Mucosa of gallbladder (tissue), 1 donor: ENCODE measurements around the gene MVP. TPM values are rescaled to one million over a fixed set of nuclear protein-coding genes. Genes with fewer than 3 reads are reported as not detected.
"Not testable (repeated sequence)": the region's sequence is repeated elsewhere in the genome, so short reads cannot be mapped to it uniquely, and the experiment has no call there.

Experiments
- DNase-seq: peaks from one replicate; pipeline ENCODE4 v3.0.0-alpha.2; 2020; ENCODE audit warnings: low spot score
- total RNA-seq: library from RNA; stranded (reverse); gene quantifications from one replicate; pipeline ENCODE4 v1.2.1, GENCODE V29; 2021
- donor health status: DM: no; HTN: no; CAD: no.

Gene MVP
- total RNA-seq, 1 donor from 2014 or later: 253 TPM

DNA sequence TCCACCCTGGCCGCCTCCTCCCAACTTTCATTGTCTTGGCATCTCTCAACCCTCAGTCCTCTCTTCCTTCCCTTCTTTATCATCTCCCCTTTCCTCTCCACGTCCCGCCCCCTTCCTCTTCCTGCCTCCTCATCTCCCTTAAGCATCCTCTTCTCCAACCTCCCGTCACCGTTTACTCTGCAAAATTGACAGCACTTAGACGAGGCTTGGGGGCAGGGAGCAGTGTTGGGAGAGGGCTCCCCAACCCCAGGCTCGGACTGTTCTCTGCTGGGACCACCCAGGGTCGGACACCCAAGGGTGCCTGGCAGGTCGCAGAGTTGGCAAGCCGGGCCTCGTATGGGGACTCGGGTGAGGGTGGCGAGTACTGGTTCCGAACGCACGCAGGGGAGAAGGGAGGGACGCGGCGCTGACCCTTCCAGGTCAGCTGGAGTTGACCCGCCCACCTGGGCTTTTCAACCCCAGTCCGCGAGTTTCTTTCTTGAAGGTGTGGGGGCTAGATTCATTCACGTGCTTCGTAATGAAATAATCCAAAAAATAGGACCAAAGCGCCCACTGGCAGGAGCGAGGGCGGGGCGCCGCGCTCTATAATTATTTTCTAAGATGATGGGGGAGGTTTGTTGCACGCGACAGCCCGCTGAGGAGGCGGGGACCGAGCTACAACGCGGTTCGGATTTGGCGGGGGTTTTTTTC, 5.1 kb upstream of the MVP start:
- DNase-seq: no peak

DNA sequence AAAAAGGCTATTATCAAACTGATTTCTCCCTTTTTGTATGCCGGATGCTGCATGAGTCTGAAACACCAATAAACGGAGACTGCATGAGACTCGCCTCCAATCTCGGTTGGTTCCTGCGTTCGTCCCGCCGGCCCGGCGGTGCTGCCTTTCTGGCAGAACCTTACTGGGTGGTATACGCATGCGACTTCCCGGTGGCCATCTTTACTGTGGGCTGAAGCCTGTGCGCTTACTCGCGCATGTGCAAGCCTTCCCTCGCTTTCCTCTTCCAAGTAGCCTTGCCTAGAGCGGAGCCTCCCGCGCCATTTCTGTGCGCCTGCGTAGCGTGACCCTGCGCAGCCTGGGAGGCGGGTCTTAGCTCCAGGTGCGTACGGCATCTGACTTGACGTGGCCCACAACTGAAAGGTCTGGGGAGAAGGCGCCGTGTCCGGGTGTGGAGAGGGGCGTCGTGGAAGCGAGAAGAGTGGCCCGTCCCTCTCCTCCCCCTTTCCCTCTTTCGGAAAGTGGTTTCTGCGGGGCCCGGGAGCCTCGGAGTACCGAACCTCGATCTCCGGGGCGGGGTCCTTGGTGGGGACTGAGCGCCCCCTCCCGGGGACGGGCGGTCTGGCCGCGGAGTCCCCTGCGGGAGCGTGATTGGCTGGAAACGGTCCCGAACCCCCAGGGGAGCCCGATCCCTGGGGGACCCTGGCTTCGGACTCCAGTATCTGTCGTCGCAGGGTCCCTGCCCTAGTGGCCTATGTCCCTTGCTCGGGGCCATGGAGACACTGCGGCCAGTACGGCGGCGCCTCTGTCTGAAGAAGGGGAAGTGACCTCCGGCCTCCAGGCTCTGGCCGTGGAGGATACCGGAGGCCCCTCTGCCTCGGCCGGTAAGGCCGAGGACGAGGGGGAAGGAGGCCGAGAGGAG, 4.2 kb upstream of the MVP start, which contains the start of gene PAGR1:
PAGR1 (plus strand) TSS at position 360 of the 901 bp plus-strand sequence; CDS start at position 734, 374 bp downstream.
- peak; percentile 100 for DNase-seq

DNA sequence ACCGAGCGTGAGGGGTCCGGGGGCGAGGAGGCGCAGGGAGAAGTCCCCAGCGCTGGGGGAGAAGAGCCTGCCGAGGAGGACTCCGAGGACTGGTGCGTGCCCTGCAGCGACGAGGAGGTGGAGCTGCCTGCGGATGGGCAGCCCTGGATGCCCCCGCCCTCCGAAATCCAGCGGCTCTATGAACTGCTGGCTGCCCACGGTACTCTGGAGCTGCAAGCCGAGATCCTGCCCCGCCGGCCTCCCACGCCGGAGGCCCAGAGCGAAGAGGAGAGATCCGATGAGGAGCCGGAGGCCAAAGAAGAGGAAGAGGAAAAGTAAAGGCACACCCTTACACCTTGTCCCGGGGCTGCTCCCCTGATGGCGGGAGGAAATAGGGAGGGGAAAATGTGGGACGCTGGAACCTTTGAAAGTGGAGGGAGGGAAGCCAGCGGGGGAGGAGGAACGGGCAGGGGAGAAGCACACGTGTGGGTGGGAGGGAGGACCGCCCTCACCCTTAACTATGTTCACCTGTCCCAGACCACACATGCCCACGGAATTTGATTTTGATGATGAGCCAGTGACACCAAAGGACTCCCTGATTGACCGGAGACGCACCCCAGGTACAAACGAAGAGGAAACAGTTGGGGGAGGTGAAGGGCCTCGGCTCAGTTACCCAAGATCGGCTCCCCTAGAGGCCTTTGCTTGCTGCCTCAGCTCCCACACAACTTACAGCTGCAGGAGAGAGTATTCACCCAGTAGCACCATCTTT, 3.4 kb upstream of the MVP start:
- peak; percentile 61 for DNase-seq

- no peak for DNase-seq
These were observed 2.2 kb upstream of the MVP start for GRCh38 chr16:29818082-29818481.

GRCh38 chr16:29819506-29819905, 756 bp upstream of the MVP start:
- DNase-seq: no peak

- DNase-seq: peak; percentile 82
These were observed 724 bp downstream of the MVP start for GRCh38 chr16:29820730-29821642.

DNA sequence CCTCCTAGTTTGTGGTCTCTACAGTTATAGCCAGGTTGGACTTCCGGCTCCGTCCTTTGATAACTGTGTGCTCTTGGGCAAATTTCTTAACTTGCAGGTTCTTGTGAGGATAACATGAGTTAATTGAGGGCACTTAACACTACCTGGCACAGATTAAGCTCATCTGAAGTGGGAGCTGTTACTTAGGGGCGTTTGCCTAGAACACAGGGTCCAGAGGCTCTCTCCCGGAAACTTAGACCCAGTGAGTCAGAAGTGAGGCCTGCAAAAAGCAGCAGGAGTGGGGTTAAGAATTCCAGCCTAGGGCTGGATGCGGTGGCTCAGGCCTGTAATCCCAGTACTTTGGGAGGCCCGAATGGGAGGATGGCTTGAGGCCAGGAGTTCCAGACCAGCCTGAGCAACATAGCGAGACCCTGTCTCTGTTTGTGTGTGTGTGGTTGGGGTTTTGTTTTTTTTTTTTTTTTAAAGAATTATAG, 1.4 kb downstream of the MVP start:
- no peak for DNase-seq

- DNase-seq: no peak
These were observed 4.4 kb downstream of the MVP start for GRCh38 chr16:29824589-29825144.

- no peak for DNase-seq
These were observed 5.1 kb downstream of the MVP start for GRCh38 chr16:29825145-29826044.

- no peak for DNase-seq
These were observed 6.1 kb downstream of the MVP start for GRCh38 chr16:29826342-29826695.

DNA sequence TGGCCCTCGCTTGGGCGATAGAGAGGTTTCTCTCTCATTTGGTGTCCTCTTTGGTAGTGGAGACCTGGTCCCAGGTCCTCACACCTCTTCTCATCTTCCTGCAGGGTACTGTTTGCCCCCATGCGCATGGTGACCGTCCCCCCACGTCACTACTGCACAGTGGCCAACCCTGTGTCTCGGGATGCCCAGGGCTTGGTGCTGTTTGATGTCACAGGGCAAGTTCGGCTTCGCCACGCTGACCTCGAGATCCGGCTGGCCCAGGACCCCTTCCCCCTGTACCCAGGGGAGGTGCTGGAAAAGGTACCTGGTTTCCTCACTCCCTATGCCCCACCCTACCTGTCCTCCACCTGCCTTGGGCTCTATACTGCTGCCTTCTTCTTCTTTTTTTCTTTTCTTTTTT, 10.5 kb downstream of the MVP start:
- no peak for DNase-seq

DNA sequence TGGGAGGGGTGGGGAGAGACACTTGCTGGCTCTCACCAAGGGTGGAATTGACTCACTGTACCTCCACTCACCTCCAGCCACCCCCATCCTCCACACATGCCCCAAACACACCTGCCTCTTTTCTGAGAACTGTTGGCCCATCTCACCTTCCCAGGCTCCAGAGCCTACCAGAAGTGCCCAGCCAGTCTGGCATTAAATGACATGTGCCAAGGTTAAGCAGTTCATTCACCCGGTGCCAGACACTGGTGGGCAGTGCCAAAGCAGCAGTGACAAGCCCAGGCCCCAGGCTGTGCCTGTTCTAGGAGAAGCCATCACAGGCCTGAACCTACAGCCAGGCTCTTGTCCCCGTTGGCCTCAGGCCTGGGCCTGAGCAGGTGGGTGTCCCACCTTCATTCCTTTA, 11.2 kb downstream of the MVP start:
- no peak for DNase-seq

DNA sequence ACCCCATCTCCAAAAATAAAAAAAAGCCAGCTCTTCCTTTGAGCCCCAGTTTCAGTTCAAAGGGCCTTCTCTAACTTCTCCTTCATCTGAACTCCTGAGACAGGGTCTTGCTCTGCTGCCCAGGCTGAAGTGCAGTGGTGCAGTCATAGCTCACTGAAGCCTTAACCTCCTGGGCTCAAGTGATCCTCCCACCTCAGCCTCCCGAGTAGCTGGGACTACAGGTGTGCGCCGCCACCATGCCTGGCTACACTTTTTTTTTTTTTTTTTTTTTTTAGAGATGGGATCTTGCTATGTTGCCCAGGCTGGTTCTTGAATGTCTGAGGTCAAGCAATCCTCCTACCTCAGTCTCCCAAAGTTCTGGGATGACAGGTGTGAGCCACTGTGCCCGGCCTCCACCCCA, 13.0 kb downstream of the MVP start:
- not testable (repeated sequence) for DNase-seq

DNA sequence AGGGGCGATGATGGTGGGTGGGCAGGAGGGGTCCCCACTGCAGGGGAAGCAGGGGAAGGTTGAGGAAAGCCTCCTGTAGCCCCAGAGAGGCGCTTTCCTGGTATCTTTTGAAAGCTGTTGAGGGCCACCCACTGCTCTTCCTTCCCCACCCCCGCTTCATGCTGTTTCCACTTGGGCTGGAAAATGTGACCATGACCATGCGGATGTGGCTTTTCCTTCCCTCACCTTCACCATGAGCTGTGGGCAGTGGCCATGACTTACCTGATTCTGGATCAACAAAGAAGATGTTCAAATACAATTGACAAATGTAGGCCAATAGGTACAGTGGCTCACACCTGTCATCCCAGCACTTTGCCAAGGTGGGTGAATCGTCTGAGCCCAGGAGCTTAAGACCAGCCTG, 13.8 kb downstream of the MVP start:
- DNase-seq: no peak

DNA sequence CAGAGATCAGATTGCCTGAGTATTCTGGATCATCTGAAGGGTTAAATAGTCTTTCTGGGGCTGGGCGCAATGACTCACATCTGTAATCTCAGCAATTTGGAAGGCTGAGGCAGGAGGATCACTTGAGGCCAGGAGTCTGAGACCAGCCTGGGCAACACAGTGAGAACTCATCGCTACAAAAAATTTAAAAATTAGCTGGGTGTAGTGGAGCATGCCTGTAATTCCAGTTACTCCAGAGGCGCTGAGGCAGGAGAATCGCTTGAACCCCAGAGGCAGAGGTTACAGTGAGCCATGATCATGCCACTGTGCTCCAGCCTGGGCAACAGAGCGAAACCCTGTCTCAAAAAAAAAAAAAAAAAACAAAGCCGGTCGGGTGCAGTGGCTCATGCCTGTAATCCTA, 15.7 kb downstream of the MVP start:
- DNase-seq: no peak

DNA sequence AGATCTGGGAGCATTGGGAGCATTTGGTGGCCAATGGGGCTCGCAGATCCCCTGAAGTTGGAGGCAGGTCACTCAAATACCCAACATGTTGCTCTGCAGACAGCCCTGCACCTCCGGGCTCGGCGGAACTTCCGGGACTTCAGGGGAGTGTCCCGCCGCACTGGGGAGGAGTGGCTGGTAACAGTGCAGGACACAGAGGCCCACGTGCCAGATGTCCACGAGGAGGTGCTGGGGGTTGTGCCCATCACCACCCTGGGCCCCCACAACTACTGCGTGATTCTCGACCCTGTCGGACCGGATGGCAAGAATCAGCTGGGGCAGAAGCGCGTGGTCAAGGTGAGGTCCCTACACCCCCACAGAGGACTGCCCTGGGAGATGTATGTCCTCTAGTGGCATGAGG, 16.4 kb downstream of the MVP start:
- no peak for DNase-seq

DNA sequence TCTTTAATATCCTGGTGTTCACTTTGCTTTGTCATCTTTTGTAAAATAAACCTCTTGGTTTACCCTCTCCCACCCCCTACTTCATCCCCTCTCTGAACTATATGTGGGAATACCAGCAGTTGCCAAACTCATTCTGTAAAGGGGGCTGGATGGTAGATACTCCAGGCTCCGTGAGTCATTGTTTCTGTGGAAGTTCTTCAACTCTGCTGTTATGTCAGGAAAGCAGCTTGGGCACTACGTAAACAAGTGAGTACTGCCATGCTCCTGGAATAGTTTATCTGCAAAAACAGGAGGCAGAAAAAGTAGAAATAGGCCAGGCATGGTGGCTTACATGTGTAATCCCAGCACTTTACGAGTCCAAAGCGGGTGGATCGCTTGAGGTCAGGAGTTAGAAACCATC, 17.6 kb downstream of the MVP start:
- DNase-seq: no peak

DNA sequence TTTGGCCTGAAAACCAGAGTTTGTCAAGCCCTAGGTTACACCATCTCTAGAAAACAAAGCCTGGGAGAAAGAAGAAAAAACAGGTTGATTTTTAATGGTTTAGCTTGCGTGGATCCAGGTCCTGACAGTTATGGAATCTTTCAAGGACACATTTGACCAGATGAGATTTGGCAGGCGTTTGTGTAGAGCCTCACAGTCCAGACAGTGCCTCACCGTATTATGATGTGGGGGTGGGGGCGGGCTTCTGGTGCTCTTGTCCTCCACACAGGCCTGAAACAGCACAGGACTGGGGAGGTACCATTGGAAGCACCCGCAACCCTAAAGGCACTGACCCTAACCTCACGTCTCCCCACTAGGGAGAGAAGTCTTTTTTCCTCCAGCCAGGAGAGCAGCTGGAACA, 19.6 kb downstream of the MVP start:
- DNase-seq: no peak

DNA sequence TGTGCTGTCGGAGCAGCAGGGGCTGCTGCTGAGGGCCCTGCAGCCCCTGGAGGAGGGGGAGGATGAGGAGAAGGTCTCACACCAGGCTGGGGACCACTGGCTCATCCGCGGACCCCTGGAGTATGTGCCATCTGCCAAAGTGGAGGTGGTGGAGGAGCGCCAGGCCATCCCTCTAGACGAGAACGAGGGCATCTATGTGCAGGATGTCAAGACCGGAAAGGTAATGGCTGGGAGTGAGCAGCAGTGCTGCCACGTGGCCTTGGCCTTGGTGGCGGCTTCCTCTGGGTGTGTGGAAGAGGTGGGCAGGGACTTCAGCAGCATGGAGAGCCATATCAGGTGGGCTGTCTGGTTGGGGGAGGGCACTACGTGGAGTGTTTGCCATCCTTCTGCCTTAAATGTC, 20.0 kb downstream of the MVP start:
- no peak for DNase-seq

DNA sequence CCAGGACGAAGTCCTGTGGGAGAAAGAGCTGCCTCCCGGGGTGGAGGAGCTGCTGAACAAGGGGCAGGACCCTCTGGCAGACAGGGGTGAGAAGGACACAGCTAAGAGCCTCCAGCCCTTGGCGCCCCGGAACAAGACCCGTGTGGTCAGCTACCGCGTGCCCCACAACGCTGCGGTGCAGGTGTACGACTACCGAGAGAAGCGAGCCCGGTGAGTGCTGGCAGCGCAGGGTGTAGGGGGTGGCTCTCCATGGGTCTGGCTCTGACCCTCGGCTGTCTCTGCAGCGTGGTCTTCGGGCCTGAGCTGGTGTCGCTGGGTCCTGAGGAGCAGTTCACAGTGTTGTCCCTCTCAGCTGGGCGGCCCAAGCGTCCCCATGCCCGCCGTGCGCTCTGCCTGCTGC, 21.4 kb downstream of the MVP start:
- no peak for DNase-seq
